HCT116 (cell line): ENCODE measurements around the gene TMEFF2. TPM values are rescaled to one million over a fixed set of nuclear protein-coding genes. Genes with fewer than 3 reads are reported as not detected.

Source experiments
- ATAC-seq: fragments of 200-7000 bp; cut with Tn5 transposase; 2 replicates; pipeline ENCODE4 v1.9.1; 2020; ENCODE audit warnings: mild to moderate bottlenecking, moderate library complexity
- BruUV-seq: library from RNA; stranded (reverse); fragments of 400-500 nt; replicated peaks from 2 replicates; lab custom pipeline; 2021; lab: Mats Ljungman, UMichigan
- CTCF ChIA-PET: fragments of 300-600 bp; sonication (Branson Sonifier 250); formaldehyde crosslinking; loops from one replicate; lab custom pipeline; 2021; ENCODE audit warnings: antibody characterized with exemption; lab: Charles Lee
- POLR2A ChIA-PET: fragments of 300-600, 350-600 bp; sonication (Branson Sonifier 250); formaldehyde crosslinking; loops from one replicate; lab custom pipeline; 2021; ENCODE audit warnings: antibody characterized with exemption; lab: Charles Lee
- RAD21 ChIA-PET, 2 experiments: fragments of 300-600 bp; sonication (Branson Sonifier 250); formaldehyde crosslinking; loops; one replicate each; lab custom pipeline; 2023; ENCODE audit warnings: low total read pairs in 2 of 2; ENCODE audit not compliant: uncharacterized antibody in 2 of 2, unreplicated experiment in 2 of 2, low non-redundant PET in 1 of 2; lab: Charles Lee
- DNase-seq: peaks from one replicate; pipeline ENCODE4 v3.0.0-alpha.2; 2010; ENCODE audit warnings: low read depth, low spot score
- H2AFZ ChIP-seq: fragments of 200-600 bp; shearing (Covaris generic), sonication (generic); 2 replicates; pipeline ENCODE4 v1.6.1; 2017; ENCODE audit warnings: low read depth, mixed run types, mixed read lengths, antibody characterized with exemption, low read length; ENCODE audit not compliant: poor library complexity, severe bottlenecking
- H3K27ac ChIP-seq: 2 replicates; pipeline ENCODE4 v1.5.1; 2012; ENCODE audit warnings: low read depth, low read length
- H3K27me3 ChIP-seq: fragments of 200-600 bp; sonication (generic); 2 replicates; pipeline ENCODE4 v1.6.1; 2016; ENCODE audit warnings: mixed run types, low read length, mixed read lengths; ENCODE audit not compliant: insufficient read depth
- H3K36me3 ChIP-seq, 2 experiments: fragments of 200-500 bp in 1 of 2; fragments of 200-600 bp in 1 of 2; sonication (Bioruptor generic) in 1 of 2; sonication (generic) in 1 of 2; 2 replicates each; pipeline versions ENCODE4 v1.5.1 to v1.6.1; 2014 to 2016; ENCODE audit warnings: low read length in 2 of 2, inconsistent platforms in 1 of 2, mixed read lengths in 1 of 2, mixed run types in 1 of 2; ENCODE audit not compliant: insufficient read depth in 2 of 2, control insufficient read depth in 1 of 2
- H3K4me1 ChIP-seq, 2 experiments: fragments of 200-600 bp in 1 of 2; sonication (generic) in 1 of 2; 2 replicates each; pipeline versions ENCODE4 v1.5.1 to v1.6.1; 2012 to 2017; ENCODE audit warnings: low read length in 2 of 2, inconsistent platforms in 1 of 2, mild to moderate bottlenecking in 1 of 2, mixed read lengths in 1 of 2, mixed run types in 1 of 2, moderate library complexity in 1 of 2; ENCODE audit not compliant: insufficient read depth in 2 of 2, control insufficient read depth in 1 of 2
- H3K4me2 ChIP-seq: fragments of 200-600 bp; sonication (generic); 2 replicates; pipeline ENCODE4 v1.6.1; 2017; ENCODE audit warnings: mixed run types, low read length, mixed read lengths
- H3K4me3 ChIP-seq, 2 experiments: fragments of 200-600 bp in 1 of 2; sonication (generic) in 1 of 2; replicated peaks in 1 of 2; 2 replicates each; pipeline ENCODE4 v1.5.1; 2011 to 2016; ENCODE audit warnings: low read length in 2 of 2, control low read depth in 1 of 2, low read depth in 1 of 2, mild to moderate bottlenecking in 1 of 2, mixed read lengths in 1 of 2, mixed run types in 1 of 2
- H3K79me2 ChIP-seq: fragments of 200-600 bp; sonication (generic); 2 replicates; pipeline ENCODE4 v1.6.1; 2017; ENCODE audit warnings: mild to moderate bottlenecking, mixed run types, low read length, moderate library complexity, mixed read lengths; ENCODE audit not compliant: insufficient read depth
- H3K9ac ChIP-seq: fragments of 200-600 bp; sonication (generic); 2 replicates; pipeline ENCODE4 v1.6.1; 2016; ENCODE audit warnings: low read length, mixed read lengths
- H3K9me2 ChIP-seq: fragments of 200-600 bp; sonication (generic), shearing (Covaris generic); 2 replicates; pipeline ENCODE4 v1.6.1; 2017; ENCODE audit warnings: mixed run types, mild to moderate bottlenecking, moderate library complexity; ENCODE audit not compliant: insufficient read depth
- H3K9me3 ChIP-seq, 2 experiments: fragments of 200-500 bp in 1 of 2; fragments of 200-600 bp in 1 of 2; sonication (Bioruptor generic) in 1 of 2; sonication (generic) in 1 of 2; 2 replicates each; pipeline ENCODE4 v1.6.1; 2014 to 2017; ENCODE audit warnings: low read length in 2 of 2, mixed read lengths in 2 of 2, inconsistent platforms in 1 of 2, low read depth in 1 of 2, mild to moderate bottlenecking in 1 of 2, mixed run types in 1 of 2, moderate library complexity in 1 of 2; ENCODE audit not compliant: control insufficient read depth in 1 of 2, insufficient read depth in 1 of 2
- H4K20me1 ChIP-seq: fragments of 200-600 bp; sonication (generic), shearing (Covaris generic); 2 replicates; pipeline ENCODE4 v1.6.1; 2017; ENCODE audit warnings: mixed run types, mild to moderate bottlenecking, moderate library complexity; ENCODE audit not compliant: insufficient read depth
- CBX3 ChIP-seq: IDR thresholded peaks from 2 replicates; pipeline ENCODE4 v1.6.1; 2012; ENCODE audit warnings: low read depth
- CEBPB ChIP-seq: IDR thresholded peaks from 2 replicates; pipeline ENCODE4 v1.6.1; 2012; ENCODE audit warnings: low read depth
- ELF1 ChIP-seq: IDR thresholded peaks from 2 replicates; pipeline ENCODE4 v1.6.1; 2012; ENCODE audit warnings: low read depth, borderline replicate concordance
- JUND ChIP-seq: IDR thresholded peaks from 2 replicates; pipeline ENCODE4 v1.6.1; 2012
- POLR2A ChIP-seq: IDR thresholded peaks from 2 replicates; pipeline ENCODE4 v1.7.0; 2011; ENCODE audit warnings: borderline replicate concordance; ENCODE audit not compliant: insufficient read depth, insufficient read length; ENCODE audit errors: extremely low read depth
- POLR2AphosphoS5 ChIP-seq: IDR thresholded peaks from 2 replicates; pipeline ENCODE4 v1.6.1; 2011; ENCODE audit warnings: mild to moderate bottlenecking, low read depth, low read length, moderate library complexity
- RAD21 ChIP-seq: IDR thresholded peaks from 2 replicates; pipeline ENCODE4 v1.6.1; 2012; ENCODE audit warnings: low read depth, mild to moderate bottlenecking
- REST ChIP-seq: IDR thresholded peaks from 2 replicates; pipeline ENCODE4 v1.6.1; 2012; ENCODE audit warnings: low read depth
- SRF ChIP-seq: IDR thresholded peaks from 2 replicates; pipeline ENCODE4 v1.6.1; 2012; ENCODE audit warnings: low read depth
- ZFX ChIP-seq: fragments of 450-650 bp; IDR thresholded peaks from 2 replicates; pipeline ENCODE4 v1.6.1; 2017
- ZNF274 ChIP-seq: fragments of 200-500 bp; sonication (Bioruptor generic); IDR thresholded peaks from 2 replicates; pipeline ENCODE4 v1.6.1; 2014; ENCODE audit warnings: mild to moderate bottlenecking, low read depth, low read length, inconsistent platforms
- intact Hi-C: fragments of 100-400 bp; cut with micrococcal nuclease; formaldehyde crosslinking; loops from 2 replicates; pipeline ENCODE4 v1.10.0; 2022
- total RNA-seq: library from RNA; stranded (reverse); gene quantifications from one replicate; pipeline ENCODE4 v1.2.1, GENCODE V29; 2021; ENCODE audit not compliant: unreplicated experiment
- TF ChIP-seq, protein P1 (sequence below): IDR thresholded peaks from 2 replicates; pipeline ENCODE4 v1.6.1; 2012
- TF ChIP-seq, protein P2 (sequence below): IDR thresholded peaks from 2 replicates; pipeline ENCODE4 v1.6.1; 2011; ENCODE audit warnings: mild to moderate bottlenecking, low read length, moderate library complexity; ENCODE audit not compliant: insufficient replicate concordance; ENCODE audit errors: extremely low read depth

Gene TMEFF2
- total RNA-seq, 1 experiment from 2014 or later = not detected

DNA sequence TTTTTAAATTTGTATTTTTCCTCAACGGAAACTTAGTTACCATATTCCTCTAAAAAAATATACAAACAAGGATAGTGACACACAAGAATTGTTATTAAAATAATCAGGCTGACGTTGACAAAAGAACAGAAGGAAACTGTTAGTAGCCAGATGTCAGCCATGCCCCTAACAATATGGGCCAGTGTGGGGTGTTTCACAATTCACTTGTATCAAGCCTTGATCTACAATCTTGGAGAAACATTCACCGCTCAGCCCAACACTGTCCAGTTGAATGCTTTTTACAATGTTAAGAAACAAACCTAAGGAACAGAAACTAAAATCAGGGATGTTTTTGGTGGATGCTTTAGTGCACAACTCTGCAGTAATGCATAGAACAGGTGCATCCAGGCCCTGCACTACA lies 44.6 kb downstream of the TMEFF2 start:
- BruUV-seq = no TSS peak
- no peak for DNase-seq
- no peak overlapping the region for H3K9ac ChIP-seq
- H3K9me2 ChIP-seq = 0 out of 2 replicates have a peak, but pooled peaks cover 8% of the 10 kb centered on the region
- TF ChIP-seq CEBPB = no peak
- no peak for TF ChIP-seq POLR2A
- TF ChIP-seq ZNF274 = no peak
- TF ChIP-seq, protein P1, sequence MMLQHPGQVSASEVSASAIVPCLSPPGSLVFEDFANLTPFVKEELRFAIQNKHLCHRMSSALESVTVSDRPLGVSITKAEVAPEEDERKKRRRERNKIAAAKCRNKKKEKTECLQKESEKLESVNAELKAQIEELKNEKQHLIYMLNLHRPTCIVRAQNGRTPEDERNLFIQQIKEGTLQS = no peak
- TF ChIP-seq SRF = no peak
- TF ChIP-seq ELF1 = no peak
- TF ChIP-seq ZFX = no peak
- TF ChIP-seq, protein P2, sequence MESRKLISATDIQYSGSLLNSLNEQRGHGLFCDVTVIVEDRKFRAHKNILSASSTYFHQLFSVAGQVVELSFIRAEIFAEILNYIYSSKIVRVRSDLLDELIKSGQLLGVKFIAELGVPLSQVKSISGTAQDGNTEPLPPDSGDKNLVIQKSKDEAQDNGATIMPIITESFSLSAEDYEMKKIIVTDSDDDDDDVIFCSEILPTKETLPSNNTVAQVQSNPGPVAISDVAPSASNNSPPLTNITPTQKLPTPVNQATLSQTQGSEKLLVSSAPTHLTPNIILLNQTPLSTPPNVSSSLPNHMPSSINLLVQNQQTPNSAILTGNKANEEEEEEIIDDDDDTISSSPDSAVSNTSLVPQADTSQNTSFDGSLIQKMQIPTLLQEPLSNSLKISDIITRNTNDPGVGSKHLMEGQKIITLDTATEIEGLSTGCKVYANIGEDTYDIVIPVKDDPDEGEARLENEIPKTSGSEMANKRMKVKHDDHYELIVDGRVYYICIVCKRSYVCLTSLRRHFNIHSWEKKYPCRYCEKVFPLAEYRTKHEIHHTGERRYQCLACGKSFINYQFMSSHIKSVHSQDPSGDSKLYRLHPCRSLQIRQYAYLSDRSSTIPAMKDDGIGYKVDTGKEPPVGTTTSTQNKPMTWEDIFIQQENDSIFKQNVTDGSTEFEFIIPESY = no peak
- TF ChIP-seq POLR2AphosphoS5 = no peak
- no peak for TF ChIP-seq REST
- TF ChIP-seq JUND = no peak
- no peak for TF ChIP-seq RAD21
- no peak for TF ChIP-seq CBX3
- TF ChIP-seq, all 23 proteins: peak for 0
- no peaks in the 10 kb centered on the region for H3K79me2 ChIP-seq
- ATAC-seq = no peak
- H3K27me3 ChIP-seq = no peaks in the 10 kb centered on the region
- no peak overlapping the region for H3K4me2 ChIP-seq
- H3K27ac ChIP-seq = no peak overlapping the region
- RAD21 ChIA-PET = no interaction called here
- no peak overlapping the region for H2AFZ ChIP-seq
- intact Hi-C loops = no loop called here
- H3K4me1 ChIP-seq = no peaks in the 10 kb centered on the region; a peak in 1 of 4 replicates
- no peaks in the 10 kb centered on the region for H4K20me1 ChIP-seq
- CTCF ChIA-PET = interaction anchor here (1.0 kb wide), 1 partner anchor 281 kb away, joined by 5 read pairs; no protein-coding TSS in a partner anchor
- H3K36me3 ChIP-seq = no peaks in the 10 kb centered on the region
- POLR2A ChIA-PET = no interaction called here
- no peak overlapping the region for H3K4me3 ChIP-seq
- H3K9me3 ChIP-seq = no peaks in the 10 kb centered on the region
